Anterior cingulate cortex (tissue), 58 donors: Measurements from ENCODE around the gene GALNT16.
"Not testable (repeated sequence)": the region's sequence is repeated elsewhere in the genome, so short reads cannot be mapped to it uniquely, and the experiment has no call there.

Experiments used
- DNase-seq, 58 donors: peaks; one replicate each; lab custom pipeline; 2025; lab: John Stamatoyannopoulos, UW

The GALNT16 gene

GRCh38 chr14:69259168-69259526 lies 811 bp upstream of the GALNT16 start:
- DNase-seq: no peak

DNA sequence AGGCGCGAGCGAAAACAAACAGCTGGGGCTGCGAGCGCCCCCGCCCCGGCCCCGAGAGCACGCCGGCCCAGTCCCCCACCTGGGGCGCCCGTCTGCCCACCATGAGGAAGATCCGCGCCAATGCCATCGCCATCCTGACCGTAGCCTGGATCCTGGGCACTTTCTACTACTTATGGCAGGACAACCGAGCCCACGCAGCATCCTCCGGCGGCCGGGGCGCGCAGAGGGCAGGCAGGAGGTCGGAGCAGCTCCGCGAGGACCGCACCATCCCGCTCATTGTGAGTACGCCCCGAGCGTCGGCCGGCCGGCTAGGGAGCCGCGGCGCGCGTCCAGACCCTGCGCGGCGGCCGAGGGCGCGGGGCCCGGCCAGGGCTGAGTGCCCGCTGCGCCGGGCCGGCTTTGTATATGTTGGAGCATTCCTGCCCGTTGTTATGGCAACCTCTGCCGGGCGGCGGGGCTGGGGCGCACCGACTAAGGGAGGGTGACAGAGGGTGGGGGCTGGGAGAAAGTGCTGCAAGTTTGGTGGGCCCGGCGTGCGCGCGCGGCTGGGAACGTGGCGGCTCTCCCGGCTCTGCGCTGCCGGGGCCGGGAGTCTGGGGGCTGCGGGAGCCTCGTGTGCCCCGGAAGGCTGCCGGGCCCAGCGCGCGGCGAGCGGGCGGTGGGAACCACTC lies 367 bp downstream of the GALNT16 start:
- peak in 5 of 58 donors; percentile 10 to 26 (median 19) for DNase-seq

GRCh38 chr14:69260861-69261564 lies 1.1 kb downstream of the GALNT16 start:
- DNase-seq: peak in 15 of 58 donors; percentile 6 to 49 (median 23)

DNA sequence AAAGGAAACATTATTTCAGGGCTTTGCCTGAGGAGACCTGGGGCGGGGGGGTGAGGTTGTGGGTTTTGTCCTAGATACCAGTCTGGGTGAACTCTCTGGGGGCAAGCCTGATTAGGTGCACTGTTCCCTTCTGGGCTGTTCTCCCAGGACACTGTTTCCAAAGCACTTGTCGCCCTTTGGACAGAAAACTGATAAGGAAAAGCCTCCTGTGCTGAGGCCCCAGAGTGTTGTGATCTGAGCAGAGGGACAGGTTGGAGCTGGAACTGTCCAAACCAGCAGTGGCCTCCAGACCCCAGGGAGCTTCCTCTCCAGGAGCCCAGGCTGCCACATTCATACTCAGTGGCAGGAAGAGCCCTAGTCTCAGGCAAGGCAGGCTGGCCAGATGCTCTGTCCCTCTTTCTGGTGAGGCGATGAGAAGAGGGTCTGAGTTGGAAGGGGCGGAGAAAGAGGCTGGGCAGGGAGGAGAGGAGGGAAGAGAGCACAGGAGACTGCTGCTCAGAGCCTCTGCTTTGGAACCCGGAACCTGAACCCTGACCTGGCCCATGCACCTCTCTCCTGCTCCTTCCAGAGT lies 1.9 kb downstream of the GALNT16 start:
- peak in 1 of 58 donors; percentile 14 for DNase-seq

- peak in 2 of 58 donors; percentile 27 to 35 for DNase-seq
Measured at GRCh38 chr14:69262516-69262915, 2.6 kb downstream of the GALNT16 start.

DNA sequence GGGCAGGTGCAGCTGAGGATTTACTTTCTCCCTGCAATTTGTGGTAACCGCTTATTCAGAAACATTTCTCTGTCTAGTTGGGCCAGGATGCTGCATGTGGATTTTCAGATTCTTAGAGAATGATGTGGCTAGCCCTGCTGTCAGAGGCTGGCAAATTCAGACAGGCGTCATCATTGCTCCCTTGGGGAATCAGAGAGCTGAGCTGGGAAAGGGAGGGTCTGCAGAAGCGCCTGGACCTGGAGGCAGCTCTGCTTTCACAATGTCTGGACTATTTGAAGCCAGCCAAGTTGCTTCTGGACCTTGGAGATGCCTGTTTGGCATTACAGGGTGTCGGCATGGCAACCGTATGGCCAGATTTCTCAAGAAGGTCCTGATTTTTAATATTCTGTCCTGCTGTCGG lies 3.4 kb downstream of the GALNT16 start:
- peak in 17 of 58 donors; percentile 10 to 75 (median 34) for DNase-seq

GRCh38 chr14:69263771-69264170 lies 3.8 kb downstream of the GALNT16 start:
- peak in 9 of 58 donors; percentile 8 to 64 (median 25) for DNase-seq

GRCh38 chr14:69266572-69267345 lies 6.8 kb downstream of the GALNT16 start:
- peak in 6 of 58 donors; percentile 11 to 36 (median 20) for DNase-seq

- DNase-seq: no peak
Measured at GRCh38 chr14:69267492-69267891, 7.5 kb downstream of the GALNT16 start.

GRCh38 chr14:69268223-69268622 lies 8.3 kb downstream of the GALNT16 start:
- no peak for DNase-seq

DNA sequence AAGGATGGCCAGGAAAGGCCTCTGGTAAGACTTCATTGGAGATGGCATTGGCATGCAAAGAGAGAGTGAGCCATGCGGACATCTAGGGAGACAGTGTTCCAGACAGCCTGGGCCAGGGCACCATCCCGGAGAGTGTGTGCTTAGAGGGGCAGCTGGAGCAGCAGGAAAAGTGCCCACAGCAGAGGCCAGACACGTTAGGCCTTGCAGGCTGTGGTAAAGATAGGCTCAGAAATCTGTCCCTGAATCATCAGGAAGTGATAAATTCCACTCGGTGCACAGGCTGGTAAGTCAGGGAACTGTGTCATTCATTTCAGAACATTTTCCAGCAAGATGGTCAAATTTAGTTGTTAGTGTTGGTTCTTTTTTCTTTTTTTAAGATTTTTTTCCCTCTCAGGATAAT lies 8.8 kb downstream of the GALNT16 start:
- no peak for DNase-seq

DNA sequence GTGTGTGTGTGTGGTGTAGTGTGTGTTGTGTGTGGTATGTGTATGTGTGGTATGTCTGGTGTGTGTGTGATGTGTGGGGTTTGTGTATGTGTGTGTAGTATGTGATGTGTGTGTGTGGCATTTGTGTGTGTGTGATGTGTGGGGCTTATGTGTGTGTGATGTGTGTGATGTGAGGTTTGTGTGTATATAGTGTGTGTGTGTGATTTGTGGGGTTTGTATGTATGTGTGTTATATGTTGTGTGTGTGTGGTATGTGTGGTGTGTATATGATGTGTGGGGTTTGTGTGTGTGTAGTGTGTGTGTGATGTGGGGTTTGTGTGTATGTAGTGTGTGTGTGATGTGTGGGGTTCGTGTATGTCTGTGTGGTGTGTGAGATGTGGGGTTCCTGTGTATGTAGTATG lies 9.4 kb downstream of the GALNT16 start:
- DNase-seq: no peak

DNA sequence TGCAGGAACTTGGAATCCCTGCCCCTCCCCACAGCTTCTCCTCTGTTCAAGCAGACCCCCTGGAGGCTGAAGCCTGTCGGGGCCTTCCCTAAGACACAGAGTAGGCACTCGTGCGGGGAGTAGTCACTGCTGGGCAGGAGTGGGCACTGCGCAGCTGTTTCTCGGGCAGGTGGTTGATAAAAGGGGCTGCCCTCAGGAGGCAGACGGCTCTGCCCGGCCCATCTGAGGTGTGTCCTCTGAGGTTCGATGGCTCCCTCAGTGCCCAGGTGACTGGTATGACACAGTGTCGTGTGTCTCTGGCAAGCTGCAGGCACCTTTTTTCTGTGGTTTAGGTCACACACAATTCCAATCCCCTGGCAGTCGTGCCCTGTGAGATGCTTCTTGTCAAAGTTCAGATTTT lies 10.1 kb downstream of the GALNT16 start:
- no peak for DNase-seq

GRCh38 chr14:69270795-69271708 lies 11.1 kb downstream of the GALNT16 start:
- DNase-seq: peak in 2 of 58 donors; percentile 9 to 17

- DNase-seq: no peak
Measured at GRCh38 chr14:69274321-69274720, 14.4 kb downstream of the GALNT16 start.

GRCh38 chr14:69275331-69275730 lies 15.4 kb downstream of the GALNT16 start:
- no peak for DNase-seq

GRCh38 chr14:69277356-69277755 lies 17.4 kb downstream of the GALNT16 start:
- DNase-seq: not testable (repeated sequence)

GRCh38 chr14:69280746-69281291 lies 20.9 kb downstream of the GALNT16 start:
- no peak for DNase-seq

DNA sequence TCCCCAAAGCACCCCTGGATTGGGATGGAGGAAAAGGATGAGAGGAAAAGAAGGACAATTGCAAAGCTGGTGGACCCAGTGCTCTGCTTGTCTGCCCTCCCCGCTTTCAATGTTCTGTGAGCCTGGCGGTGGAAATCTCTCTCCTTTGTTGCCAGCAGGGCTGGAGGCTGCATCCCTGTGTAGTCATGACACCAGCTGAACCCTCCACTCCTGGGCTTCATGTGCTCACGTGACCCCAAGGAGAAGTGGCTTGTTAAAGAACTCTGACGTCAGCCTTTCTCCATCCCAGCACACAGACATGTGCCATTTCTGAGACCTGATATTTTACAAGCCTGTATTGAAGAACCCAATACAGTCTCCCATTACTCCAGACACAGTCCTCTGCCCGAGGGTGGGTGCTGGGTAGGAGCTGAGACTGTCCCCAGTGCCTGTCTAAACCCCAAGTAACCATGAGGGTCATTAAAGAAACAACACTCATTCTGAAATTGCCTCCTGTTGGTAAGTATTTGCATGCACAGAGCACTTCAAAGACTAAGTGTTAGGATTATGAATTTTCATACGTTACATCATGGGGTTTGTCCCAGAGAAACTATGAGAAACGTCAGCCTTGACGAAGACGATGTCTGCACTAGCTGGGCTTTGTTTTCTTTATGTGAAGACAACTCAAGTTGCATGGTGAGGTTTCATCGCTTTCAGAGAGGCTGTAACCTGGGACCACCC lies 21.7 kb downstream of the GALNT16 start:
- no peak for DNase-seq
